HepG2 (cell line): Measurements from ENCODE around the gene GLRA3.

ENCODE experiments used
- AKNA ChIP-seq: sonication (generic); formaldehyde crosslinking; IDR thresholded peaks from 2 replicates; pipeline ENCODE4 v1.4.0; 2020; ENCODE audit warnings: missing genetic modification reagents, borderline replicate concordance
- ARNTL ChIP-seq: sonication (generic); formaldehyde crosslinking; IDR thresholded peaks from 2 replicates; pipeline ENCODE4 v1.4.0; 2020; ENCODE audit warnings: mild to moderate bottlenecking, missing genetic modification reagents
- BRCA1 ChIP-seq: sonication (generic); formaldehyde crosslinking; IDR thresholded peaks from 2 replicates; pipeline ENCODE4 v1.4.0; 2020; ENCODE audit warnings: missing genetic modification reagents
- MEF2D ChIP-seq: sonication (generic); formaldehyde crosslinking; IDR thresholded peaks from 2 replicates; pipeline ENCODE4 v1.5.1; 2020; ENCODE audit warnings: mild to moderate bottlenecking, missing genetic modification reagents
- PAWR ChIP-seq: sonication (generic); formaldehyde crosslinking; IDR thresholded peaks from 2 replicates; pipeline ENCODE4 v1.4.0; 2020; ENCODE audit warnings: missing genetic modification reagents, mild to moderate bottlenecking, borderline replicate concordance
- ZNF12 ChIP-seq: sonication (generic); formaldehyde crosslinking; IDR thresholded peaks from 2 replicates; pipeline ENCODE4 v1.5.0; 2020; ENCODE audit warnings: missing genetic modification reagents

- TF ChIP-seq AKNA (CRISPR knock-in tag) (no peak), PAWR (no peak), MEF2D (CRISPR knock-in tag) (no peak), BRCA1 (no peak), ZNF12 (CRISPR knock-in tag) (no peak), ARNTL (CRISPR knock-in tag) (no peak)
Measured at GRCh38 chr4:174874898-174875297, 45.9 kb upstream of the GLRA3 start.
